ENCODE results near the gene FKBP3.
"Not testable (repeated sequence)": the region's sequence is repeated elsewhere in the genome, so short reads cannot be mapped to it uniquely, and the experiment has no call there.

The FKBP3 gene

GRCh38 chr14:45134051-45134958, at the start of gene FKBP3:
FKBP3 (minus strand) TSS chr14:45134481; CDS start chr14:45134456, 25 bp downstream.
- peak; percentile 95 to 99 for DNase-seq

- DNase-seq = no peak
Observed at GRCh38 chr14:45181806-45182205, 47.5 kb upstream of the FKBP3 start.

GRCh38 chr14:45181329-45181728, 47.0 kb upstream of the FKBP3 start:
- DNase-seq = no peak

GRCh38 chr14:45177076-45177475, 42.8 kb upstream of the FKBP3 start:
- DNase-seq = no peak

- DNase-seq = no peak
Observed at GRCh38 chr14:45169906-45170305, 35.6 kb upstream of the FKBP3 start.

- DNase-seq = no peak
Observed at GRCh38 chr14:45156067-45156466, 21.8 kb upstream of the FKBP3 start.

GRCh38 chr14:45150386-45150890, 16.2 kb upstream of the FKBP3 start:
- no peak for DNase-seq

GRCh38 chr14:45149602-45150001, 15.3 kb upstream of the FKBP3 start:
- no peak for DNase-seq

GRCh38 chr14:45145214-45145613, 10.9 kb upstream of the FKBP3 start:
- DNase-seq = no peak

GRCh38 chr14:45144658-45145057, 10.4 kb upstream of the FKBP3 start:
- DNase-seq = no peak

- DNase-seq = not testable (repeated sequence)
Observed at GRCh38 chr14:45142083-45142482, 7.8 kb upstream of the FKBP3 start.

GRCh38 chr14:45140661-45141187, 6.4 kb upstream of the FKBP3 start:
- no peak for DNase-seq

- no peak for DNase-seq
Observed at GRCh38 chr14:45136399-45136798, 2.1 kb upstream of the FKBP3 start.

- peak; percentile 87 to 95 for DNase-seq
Observed at GRCh38 chr14:45135659-45136395, 1.5 kb upstream of the FKBP3 start, which contains the start of gene FANCM. FANCM (plus strand) TSS chr14:45135930; CDS start chr14:45136032, 102 bp downstream.

GRCh38 chr14:45135156-45135555, 875 bp upstream of the FKBP3 start:
- DNase-seq = peak in 1 of 2 donors; percentile 35

GRCh38 chr14:45133683-45134050, 614 bp downstream of the FKBP3 start:
- no peak for DNase-seq

GRCh38 chr14:45128963-45129629, 5.2 kb downstream of the FKBP3 start:
- no peak for DNase-seq

- no peak for DNase-seq
Observed at GRCh38 chr14:45125754-45126153, 8.5 kb downstream of the FKBP3 start.

GRCh38 chr14:45123271-45123670, 11.0 kb downstream of the FKBP3 start:
- no peak for DNase-seq

GRCh38 chr14:45120096-45120495, 14.2 kb downstream of the FKBP3 start:
- DNase-seq = no peak

GRCh38 chr14:45118594-45118993, 15.7 kb downstream of the FKBP3 start:
- no peak for DNase-seq

GRCh38 chr14:45114327-45114726, 20.0 kb downstream of the FKBP3 start:
- no peak for DNase-seq

Measured in hippocampal formation (tissue), 2 donors.